Activated CD8-positive, alpha-beta memory T cell treated with anti-CD3 and anti-CD28 coated beads for 36 hours (primary cell): ENCODE data around the gene GTF2H1. TPM values are rescaled to one million over a fixed set of nuclear protein-coding genes. Genes with fewer than 3 reads are reported as not detected.
"Not testable (repeated sequence)": the region's sequence is repeated elsewhere in the genome, so short reads cannot be mapped to it uniquely, and the experiment has no call there.

Experiments
- CTCF ChIA-PET: fragments of 350-600 bp; sonication (Branson Sonifier 250); formaldehyde crosslinking; loops from one replicate; lab custom pipeline; 2021; ENCODE audit warnings: antibody characterized with exemption; lab: Charles Lee
- POLR2A ChIA-PET: fragments of 350-600 bp; sonication (Branson Sonifier 250); formaldehyde crosslinking; loops from one replicate; lab custom pipeline; 2021; ENCODE audit warnings: antibody characterized with exemption; lab: Charles Lee
- total RNA-seq, 2 experiments: library from RNA; stranded (reverse); gene quantifications; one replicate each; pipeline ENCODE4 v1.2.3, GENCODE V29; 2021

Gene GTF2H1
- total RNA-seq, 2 experiments from 2014 or later = 64.0 to 65.7 TPM

DNA sequence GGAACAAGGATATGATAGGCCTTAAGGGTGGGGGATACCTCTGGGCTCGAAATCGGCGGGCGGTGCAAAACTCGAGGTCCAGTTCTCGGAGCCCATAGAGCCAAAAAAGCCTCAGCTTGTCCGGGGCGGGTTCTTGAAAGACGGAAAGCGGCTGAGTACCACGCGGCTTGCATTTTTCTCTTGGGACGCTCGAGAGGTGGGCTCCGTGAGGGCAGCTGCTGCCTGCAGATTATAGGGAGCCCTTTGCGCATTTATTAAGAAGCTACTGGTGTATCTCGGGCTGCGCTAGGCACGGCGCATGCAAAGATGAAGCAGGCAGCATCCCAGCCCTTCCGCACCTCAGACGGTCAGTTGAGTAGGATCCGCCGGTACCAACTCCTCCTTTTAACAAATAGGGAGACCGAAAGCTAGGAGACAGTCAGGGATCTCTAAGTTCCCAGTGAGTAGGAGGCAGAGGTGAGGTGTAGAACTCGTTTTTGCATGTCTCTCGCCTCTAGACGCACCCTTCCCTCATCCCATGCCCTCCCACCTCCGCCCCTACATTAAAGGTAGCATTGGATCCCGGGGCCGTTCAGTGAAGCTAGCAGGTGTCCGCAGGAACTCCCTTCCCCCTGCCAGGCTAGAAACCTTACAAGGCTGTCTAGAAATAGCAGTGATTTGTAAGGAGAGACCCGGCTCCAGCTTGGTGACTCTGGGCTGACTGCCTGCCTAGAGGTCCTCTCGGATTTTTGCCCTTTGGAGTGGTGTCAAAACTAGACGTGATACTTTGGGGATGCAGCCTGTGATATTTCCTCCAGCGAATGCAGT is 72.8 kb downstream of the GTF2H1 start:
- ChIA-PET POLR2A (interaction anchor here (0.6 to 6.7 kb wide), 15 partner anchors 10 to 1045 kb away, joined by 3 to 106 read pairs (median 5); partner anchors contain the start of genes GTF2H1, HPS5, SAAL1 and TSG101), CTCF (interaction anchor here (0.9 to 3.2 kb wide), 8 partner anchors 9 to 281 kb away, joined by 3 to 23 read pairs (median 3); no protein-coding TSS in a partner anchor)

DNA sequence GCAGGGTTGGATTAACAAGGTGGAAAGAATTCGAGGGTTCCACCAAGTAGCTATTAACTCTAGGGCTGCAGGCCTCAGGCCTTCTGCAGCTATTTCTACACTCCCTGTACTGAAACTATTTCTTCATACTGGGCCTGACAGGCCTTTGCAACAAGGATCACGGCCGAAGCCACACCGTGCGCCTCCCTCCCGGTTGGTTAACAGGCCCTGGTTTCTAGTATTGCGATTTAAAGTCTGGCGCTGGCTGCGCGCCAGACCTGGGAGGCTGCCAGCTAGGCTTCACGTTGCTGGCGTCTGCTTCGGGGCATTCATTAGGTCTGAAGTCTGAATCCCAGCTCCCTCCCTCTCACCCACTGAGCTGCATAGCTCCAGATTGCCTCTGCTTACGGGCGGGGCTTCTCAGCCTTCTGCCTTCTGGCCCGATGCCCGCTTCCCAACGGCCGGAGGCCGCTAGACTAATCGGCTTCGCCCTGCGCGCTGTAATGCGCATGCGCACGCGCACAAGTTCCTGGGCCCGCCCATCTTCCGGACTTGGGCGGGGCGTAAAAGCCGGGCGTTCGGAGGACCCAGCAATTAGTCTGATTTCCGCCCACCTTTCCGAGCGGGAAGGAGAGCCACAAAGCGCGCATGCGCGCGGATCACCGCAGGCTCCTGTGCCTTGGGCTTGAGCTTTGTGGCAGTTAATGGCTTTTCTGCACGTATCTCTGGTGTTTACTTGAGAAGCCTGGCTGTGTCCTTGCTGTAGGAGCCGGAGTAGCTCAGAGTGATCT is 73.6 kb downstream of the GTF2H1 start:
- CTCF ChIA-PET = interaction anchor here (0.9 to 3.2 kb wide), 7 partner anchors 9 to 281 kb away, joined by 3 to 23 read pairs (median 3); no protein-coding TSS in a partner anchor
- POLR2A ChIA-PET = interaction anchor here (0.9 to 6.7 kb wide), 10 partner anchors 9 to 238 kb away, joined by 3 to 106 read pairs (median 3); partner anchors contain the start of genes GTF2H1, HPS5, SPTY2D1 and UEVLD

DNA sequence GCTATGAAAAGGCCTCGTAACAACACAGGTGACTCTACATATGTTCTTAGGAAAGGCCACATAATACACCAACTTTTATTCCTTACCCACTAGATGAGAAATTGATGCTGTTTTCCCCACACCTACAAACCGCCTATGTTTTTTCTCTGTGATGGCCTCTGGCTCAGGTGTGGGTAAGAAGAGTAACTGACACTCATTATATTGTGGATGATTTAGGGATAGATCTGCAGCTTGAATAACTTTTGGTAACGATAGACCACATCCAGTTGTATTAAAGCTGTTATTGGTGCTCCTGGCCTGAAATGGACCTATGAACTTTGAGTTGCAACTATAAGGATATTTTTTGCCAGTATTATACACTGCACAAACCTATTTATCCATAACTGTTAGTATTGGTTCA is 75.6 kb downstream of the GTF2H1 start:
- POLR2A ChIA-PET = interaction anchor here (0.6 to 6.7 kb wide), 5 partner anchors 8 to 76 kb away, joined by 3 to 106 read pairs (median 4); partner anchors contain the start of genes GTF2H1 and HPS5
- CTCF ChIA-PET = interaction anchor here (1.0 kb wide), 1 partner anchor 13 kb away, joined by 3 read pairs; no protein-coding TSS in a partner anchor

DNA sequence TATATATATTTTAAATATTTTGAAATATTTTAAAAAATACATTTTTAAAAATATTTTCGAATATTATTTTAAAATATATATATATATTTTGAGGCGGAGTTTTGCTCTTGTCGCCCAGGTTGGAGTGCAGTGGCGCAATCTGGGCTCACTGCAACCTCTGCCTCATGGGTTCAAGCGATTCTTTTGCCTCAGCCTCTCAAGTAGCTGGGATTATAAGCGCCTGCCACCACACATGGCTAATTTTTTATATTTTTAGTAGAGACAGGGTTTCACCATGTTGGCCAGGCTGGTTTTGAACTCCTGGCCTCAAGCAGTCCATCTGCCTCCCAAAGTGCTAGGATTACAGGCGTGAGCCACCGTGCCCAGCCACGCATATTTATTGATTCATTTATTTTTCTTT is 78.7 kb downstream of the GTF2H1 start:
- POLR2A ChIA-PET = interaction anchor here (0.6 to 1.5 kb wide), 2 partner anchors 17 to 251 kb away, joined by 3 to 4 read pairs; no protein-coding TSS in a partner anchor

DNA sequence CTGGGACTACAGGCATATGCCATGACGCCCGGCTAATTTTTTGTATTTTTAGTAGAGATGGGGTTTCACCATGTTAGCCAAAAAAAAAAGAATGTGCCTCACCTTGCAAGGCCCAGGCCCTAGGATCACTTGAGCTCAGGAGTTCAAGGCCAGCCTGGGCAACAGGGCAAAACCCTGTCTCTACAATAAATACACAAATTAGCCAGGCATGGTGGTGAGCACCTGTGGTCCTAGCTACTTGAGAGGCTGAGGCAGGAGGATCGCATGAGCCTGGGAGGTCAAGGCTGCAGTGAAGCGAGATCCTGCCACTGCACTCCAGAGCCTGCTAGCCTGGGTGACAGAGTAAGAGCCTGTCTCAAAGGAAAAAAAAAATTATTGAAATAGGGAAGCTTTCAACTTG is 81.7 kb downstream of the GTF2H1 start:
- CTCF ChIA-PET = interaction anchor here (0.9 kb wide), 1 partner anchor 9 kb away, joined by 3 read pairs; no protein-coding TSS in a partner anchor
- POLR2A ChIA-PET = interaction anchor here (0.6 to 1.2 kb wide), 2 partner anchors 9 to 89 kb away, joined by 3 read pairs; no protein-coding TSS in a partner anchor

More for the DNA sequence above, 78.7 kb downstream of the GTF2H1 start:
- CTCF ChIA-PET = not testable (repeated sequence)

DNA sequence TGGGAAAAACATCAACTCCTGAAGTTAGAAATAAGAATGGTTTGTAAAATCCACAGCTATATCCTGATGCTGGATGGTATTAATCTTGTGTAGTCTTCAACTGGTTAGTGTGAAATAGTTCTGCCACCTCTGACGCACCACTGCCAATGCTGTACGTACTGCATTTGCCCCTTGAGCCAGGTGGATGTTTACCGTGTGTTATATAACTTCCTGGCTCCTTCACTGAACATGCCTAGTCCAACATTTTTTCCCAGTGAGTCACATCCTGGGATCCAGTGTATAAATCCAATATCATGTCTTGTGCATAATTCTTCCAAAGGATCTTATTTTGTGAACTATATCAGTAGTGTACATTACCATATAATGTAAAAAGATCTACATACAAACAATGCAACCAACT is 85.0 kb downstream of the GTF2H1 start:
- ChIA-PET CTCF (interaction anchor here (2.1 kb wide), 1 partner anchor 11 kb away, joined by 5 read pairs; no protein-coding TSS in a partner anchor), POLR2A (interaction anchor here (0.6 to 1.7 kb wide), 3 partner anchors 13 to 119 kb away, joined by 4 to 8 read pairs (median 7); partner anchors contain the start of gene LDHA)

DNA sequence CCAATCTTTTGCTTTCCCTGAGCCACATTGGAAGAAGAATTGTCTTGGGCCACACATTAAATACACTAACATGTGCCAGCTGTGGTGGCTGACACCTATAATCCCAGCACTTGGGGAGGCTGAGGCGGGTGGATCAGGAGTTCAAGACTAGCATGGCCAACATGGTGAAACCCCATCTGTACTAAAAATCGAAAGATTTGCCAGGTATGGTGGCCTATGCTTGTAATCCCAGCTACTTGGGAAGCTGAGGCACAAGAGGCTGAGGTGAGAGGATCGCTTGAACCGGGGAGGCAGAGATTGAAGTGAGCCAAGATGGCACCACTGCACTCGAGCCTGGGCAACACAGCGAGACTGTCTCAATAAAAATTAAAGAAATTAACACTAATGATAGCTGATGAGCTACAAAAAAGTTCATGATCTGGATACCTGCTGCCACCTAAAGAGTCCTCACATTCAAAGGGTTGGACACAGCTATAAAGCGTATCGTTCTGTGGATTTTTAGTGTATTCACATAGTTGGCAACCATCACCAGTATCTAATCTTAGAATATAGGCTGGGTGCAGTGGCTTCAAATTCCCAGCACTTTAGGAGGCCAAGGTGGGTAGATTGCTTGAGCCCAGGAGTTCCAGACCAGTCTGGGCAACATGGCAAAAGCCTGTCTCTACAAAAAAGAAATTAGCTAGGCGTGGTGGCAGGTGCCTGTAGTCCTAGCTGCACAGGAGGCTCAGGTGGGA is 86.4 kb downstream of the GTF2H1 start:
- ChIA-PET CTCF (interaction anchor here (2.1 kb wide), 1 partner anchor 13 kb away, joined by 5 read pairs; no protein-coding TSS in a partner anchor), POLR2A (interaction anchor here (0.8 to 0.9 kb wide), 2 partner anchors 12 to 14 kb away, joined by 3 to 4 read pairs; partner anchors contain the start of gene LDHA)

DNA sequence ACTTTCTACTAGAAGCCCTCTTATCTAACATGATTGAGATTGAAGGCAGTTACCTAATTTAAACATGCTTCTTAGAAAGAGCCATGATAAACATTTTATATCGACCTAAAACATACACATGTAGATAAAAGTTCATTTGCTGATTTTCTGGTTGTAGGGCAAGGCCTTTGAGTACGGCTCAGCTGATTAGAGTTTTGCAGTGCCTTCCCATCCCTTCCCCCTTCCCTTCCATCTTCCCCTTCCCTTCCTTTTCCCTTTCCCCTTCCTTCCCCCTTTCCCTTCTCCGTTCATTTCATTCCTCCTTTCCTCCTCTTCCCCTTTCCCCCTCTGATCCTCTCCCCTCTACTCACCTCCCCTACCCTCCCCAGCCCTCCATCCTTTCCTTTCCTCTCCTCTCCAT is 94.1 kb downstream of the GTF2H1 start:
- ChIA-PET CTCF (no interaction called here), POLR2A (no interaction called here)

Other genes with a start within 250 kb of the GTF2H1 start
- gene SAAL1, start 216.5 kb upstream of the GTF2H1 start, total RNA-seq = 10 to 100 TPM; 48.0 to 51.9 TPM
- gene MRGPRX3, start 190.0 kb upstream of the GTF2H1 start, total RNA-seq = not detected
- not detected for gene MRGPRX4, start 149.7 kb upstream of the GTF2H1 start, total RNA-seq
- not detected for gene SAA4, start 85.8 kb upstream of the GTF2H1 start, total RNA-seq
- gene SAA2, start 73.9 kb upstream of the GTF2H1 start, total RNA-seq = not detected
- not detected for gene SAA1, start 56.3 kb upstream of the GTF2H1 start, total RNA-seq
- gene HPS5, start 427 bp upstream of the GTF2H1 start, total RNA-seq = 10 to 100 TPM; 16.1 to 16.5 TPM
- 1,000 to 10,000 TPM; 2,412 to 2,434 TPM for gene LDHA, start 72.0 kb downstream of the GTF2H1 start, total RNA-seq
- gene LDHC, start 89.8 kb downstream of the GTF2H1 start, total RNA-seq = not detected
- gene LDHAL6A, start 133.3 kb downstream of the GTF2H1 start, total RNA-seq = not detected
- 10 to 100 TPM; 48.1 to 49.0 TPM for gene TSG101, start 204.4 kb downstream of the GTF2H1 start, total RNA-seq